Stimulated activated CD4-positive, alpha-beta T cell treated with anti-CD3 and anti-CD28 coated beads, Interleukin-12 subunit alpha, Interleukin-12 subunit beta, amount 100 ng/mL, for 4 hours (primary cell): ENCODE measurements around the gene CNOT6.
A peak's percentile ranks its signal among the peaks of the same experiment; 100 is the strongest.
"Not testable (repeated sequence)": the region's sequence is repeated elsewhere in the genome, so short reads cannot be mapped to it uniquely, and the experiment has no call there.

ENCODE experiments used
- DNase-seq: peaks from one replicate; pipeline ENCODE4 v3.0.0-alpha.2; 2020

Gene CNOT6

DNA sequence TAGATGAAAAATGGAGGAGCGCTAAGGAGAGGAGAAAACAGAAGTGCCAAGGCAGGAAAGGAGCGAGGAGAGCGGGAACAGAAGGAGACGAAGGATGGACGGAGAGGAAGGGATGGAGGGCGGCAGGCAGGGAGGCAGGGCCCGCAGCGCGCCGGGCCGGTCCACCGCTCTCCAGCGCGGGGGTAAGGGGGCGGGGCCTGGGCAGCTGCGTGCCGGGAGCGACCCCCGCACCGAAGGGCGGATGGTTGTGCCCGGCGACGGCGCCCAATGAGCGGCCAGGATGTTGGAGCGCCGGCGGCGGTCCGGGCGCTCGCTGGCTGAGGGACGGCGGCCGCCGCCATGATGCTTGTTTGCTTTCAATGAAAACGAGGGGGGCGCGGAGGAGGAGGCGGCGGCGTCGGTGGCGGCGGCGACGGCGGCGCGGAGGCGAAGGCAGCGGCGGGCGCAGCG is at the start of gene CNOT6:
CNOT6 (plus strand) TSS at position 320 of the 450 bp plus-strand sequence. CDS start 34,898 bp downstream, outside the sequence.
- peak; percentile 95 for DNase-seq

DNA sequence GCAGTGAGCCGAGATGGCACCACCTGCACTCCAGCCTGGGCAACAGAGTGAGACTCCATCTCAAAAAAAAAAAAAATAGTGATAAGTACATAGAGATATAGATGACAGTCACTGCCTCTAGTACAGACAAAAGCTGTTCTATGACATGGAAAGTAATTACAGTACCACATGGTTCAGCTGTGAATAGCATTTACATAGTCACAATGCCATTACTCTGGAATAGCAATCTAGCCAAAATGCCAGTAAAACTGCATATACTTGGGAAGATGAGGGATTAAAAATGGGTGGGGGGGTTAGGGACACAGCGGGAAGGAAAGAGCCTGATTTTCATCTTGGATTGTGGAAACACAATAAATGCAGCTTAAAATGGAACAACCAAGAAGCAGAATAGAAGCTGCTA is 39.4 kb upstream of the CNOT6 start:
- no peak for DNase-seq

DNA sequence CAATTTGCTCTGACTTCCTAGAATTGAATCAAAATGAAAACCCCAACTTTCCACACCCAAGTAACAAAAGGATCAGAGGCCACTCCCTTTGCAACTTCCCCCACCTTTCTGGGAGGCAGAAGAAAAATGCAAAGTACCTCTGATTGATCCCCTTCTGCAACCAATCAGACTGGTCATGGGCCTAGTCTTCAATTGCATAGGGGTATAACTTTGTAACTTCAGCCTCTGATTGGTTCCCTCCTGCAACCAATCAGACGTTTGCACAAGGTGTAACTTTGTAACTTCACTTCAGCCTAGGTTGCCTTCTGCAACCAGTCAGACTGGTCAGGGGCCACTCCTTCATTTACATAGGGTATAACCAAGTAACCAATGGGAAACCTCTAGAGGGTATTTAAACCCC is 38.3 kb upstream of the CNOT6 start:
- no peak for DNase-seq

DNA sequence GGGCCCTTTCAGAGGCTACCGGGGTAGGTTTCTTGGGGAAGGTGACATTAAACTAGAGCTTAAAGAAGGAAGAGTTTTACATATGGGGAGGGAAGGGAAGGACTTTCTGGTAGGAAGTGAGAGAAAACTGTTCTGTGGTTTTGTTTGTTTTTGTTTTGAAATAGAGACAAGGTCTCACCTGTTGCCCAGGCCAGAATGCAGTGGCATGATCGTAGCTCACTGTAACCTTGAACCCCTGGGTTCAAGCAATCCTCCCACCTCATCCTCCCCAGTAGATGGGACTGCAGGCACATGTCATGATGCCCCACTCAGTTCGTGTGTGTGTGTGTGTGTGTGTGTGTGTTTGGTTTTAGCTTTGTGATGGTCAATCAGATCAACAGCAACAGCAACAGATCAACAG is 37.4 kb upstream of the CNOT6 start:
- no peak for DNase-seq

DNA sequence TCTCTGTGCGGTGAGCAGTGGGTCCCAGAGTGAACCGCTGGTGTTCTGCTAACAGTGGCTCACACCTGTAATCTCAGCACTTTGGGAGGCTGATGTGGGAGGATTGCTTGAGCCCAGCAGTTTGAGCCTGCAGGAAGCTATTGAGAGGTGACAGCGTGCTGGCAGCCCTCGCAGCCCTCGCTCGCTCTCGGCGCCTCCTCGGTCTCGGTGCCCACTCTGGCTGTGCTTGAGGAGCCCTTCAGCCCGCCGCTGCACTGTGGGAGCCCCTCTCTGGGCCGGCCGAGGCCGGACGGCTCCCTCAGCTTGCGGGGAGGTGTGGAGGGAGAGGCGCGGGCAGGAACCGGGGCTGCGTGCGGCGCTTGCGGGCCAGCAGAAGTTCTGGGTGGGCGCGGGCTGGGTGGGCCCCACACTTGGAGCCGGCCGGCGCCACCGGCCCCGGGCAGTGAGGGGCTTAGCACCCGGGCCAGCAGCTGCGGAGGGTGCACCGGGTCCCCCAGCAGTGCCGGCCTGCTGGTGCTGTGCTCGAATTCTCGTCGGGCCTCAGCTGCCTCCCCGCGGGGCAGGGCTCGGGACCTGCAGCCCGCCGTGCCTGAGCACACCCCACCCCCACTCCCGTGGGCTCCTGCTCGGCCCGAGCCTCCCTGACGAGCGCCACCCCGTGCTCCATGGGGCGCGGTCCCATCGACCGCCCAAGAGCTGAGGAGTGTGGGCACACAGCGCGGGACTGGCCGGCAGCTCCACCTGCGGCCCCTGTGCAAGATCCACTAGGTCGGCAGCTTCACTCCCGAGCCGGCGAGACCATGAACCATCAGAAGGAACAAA is 35.1 kb upstream of the CNOT6 start:
- not testable (repeated sequence) for DNase-seq

DNA sequence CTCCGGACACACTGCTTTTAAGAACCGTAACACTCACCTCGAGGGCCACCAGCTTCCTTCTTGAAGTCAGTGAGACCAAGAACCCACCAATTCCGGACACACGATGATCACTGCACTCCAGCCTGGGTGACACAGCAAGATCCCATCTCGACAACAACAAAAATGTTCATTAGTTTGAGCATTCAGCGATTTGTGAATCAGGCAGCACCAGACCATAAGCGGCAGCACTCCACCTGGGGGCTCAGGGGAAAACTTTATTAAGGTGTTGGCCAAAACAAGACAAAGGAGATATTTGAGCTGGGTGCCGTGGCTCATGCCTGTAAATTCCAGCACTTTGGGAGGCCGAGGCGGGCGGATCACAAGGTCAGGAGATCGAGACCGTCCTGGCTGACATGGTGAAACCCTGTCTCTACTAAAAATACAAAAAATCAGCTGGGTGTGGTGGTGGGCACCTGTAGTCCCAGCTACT is 34.5 kb upstream of the CNOT6 start:
- not testable (repeated sequence) for DNase-seq

DNA sequence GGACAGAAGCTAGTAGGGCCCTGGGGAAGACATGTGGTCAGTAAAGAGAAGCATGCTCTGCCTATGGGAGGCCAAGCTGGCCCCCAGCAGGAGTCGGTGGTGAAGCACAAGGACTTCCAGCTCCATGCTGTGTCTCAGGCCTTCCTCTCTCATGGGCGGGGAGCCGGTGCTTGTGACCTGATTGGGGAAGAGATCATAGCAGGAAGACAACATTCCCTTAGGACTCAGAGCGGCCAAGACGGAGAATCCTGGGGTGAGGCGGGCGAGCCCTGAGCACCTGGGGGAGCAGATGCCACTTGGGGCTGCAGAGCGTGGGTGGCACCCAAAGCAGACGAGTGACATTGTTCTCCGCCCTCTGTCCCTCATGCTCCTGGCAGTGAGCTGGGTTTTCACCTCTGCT is 33.3 kb upstream of the CNOT6 start:
- DNase-seq: no peak

DNA sequence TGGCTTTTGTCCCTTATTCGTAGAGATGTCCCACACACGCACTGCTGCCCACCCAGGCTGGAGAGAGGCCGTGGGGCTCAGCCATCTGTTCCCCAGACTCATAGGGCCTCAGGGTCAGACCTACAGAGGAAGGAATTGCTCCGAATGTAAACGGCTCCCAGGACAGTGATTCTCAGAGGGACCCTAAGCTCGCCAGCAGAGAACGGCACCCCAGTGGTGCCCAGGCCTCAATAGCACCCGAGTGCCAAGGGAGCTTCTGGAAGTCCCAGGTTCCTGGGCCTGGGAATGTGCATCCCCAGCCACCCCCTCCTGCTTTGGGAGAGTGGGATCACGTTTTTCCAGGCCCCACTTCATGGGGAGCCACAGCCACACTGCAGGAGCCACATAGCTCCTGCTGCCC is 32.9 kb upstream of the CNOT6 start:
- no peak for DNase-seq

DNA sequence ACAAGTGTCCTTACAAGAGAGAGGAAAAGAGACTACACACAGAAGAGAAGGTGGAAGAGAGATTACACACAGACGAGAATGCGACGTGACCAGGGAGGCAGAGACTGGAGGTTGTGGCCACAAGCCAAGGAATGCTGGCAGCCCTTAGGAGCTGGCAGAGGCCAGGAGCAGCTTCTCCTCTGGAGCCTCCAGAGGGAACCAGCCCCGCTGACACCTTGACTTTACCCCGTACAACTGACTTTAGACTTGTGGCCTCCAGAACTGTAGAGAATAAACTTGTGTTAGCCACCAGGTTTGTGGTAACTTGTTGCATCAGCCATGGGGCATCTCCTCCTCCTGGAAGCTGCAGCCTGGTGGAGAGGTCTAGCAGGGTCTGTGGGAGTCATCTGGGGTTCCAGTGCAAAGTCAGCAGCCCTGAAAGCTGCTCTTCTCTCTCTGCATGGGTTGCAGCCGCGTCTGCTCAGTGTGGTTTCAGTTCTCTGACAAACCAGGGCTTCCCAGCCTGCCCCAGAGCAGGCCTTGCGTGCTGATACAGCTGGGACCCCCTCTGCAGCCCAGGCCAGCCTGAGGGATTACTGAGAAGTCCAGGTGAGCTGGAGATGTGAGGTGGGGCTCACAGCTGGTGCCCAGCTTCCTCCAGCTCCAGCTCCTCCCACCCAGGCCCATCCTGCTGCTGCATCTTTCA is 30.8 kb upstream of the CNOT6 start:
- DNase-seq: no peak

DNA sequence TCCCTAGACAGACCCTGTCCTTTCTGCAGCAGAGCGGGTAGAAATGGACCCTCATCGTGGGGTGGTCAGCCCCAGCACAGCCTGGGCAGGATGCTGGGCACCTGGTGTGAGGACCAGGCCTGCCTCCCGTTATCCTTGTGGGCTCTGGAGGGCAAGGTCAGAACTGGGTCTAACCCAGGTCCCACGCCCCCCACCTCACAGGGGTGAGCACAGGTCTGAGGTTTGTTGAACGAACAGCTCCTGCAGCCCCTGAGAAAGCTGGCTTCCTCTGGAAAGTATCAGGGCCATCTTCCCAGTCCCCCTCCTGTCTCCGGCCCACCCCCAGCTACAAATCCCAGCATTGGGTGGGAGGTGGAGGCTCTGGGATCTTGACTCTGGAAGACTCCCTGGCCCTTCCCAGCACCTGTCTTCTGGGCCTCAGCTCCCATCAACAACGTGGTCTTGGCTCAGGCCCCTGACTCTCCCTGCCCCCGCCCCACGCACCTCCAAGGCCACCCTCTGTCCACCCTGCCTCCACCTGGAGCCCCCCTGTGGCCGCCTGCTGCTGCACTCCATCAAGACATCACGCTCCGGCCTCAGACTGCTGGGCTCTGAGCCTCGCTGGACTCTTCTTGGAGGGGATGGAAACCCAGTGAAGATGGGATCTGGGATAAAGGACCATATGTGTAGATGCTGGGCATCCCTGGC is 30.1 kb upstream of the CNOT6 start:
- no peak for DNase-seq

DNA sequence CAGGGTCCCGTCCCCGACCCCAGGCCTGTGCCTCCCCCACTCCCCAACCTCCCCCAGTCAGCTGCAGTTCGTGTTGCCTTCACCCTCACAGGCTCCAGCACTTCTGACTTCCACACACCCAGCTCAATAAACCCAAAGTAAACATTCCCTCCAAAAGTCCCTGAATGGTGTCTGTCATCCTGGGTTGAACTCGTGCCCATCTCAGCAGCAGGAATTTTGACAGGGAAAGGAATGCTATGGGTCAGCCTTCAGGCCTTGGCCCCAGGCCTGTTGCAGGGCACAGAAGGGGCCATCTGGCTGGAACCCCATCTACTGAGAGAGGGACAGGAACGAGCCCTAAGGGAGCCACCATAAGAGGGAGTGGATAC is 29.6 kb upstream of the CNOT6 start:
- no peak for DNase-seq

DNA sequence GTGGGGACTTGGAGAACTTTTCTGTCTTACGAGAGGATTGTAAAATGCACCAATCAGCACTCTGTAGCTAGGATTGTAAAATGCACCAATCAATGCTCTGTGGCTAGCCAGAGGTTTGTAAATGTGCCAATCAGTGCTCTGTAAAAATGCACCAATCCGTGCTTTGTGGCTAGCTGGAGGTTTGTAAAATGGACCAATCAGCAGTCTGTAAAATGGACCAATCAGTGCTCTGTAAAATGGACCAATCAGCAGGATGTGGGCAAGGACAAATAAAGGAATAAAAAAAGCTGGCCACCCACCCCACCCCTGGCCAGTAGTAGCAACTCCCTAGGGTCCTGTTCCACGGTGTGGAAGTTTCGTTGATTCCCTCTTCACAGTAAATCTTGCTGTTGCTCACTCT is 29.1 kb upstream of the CNOT6 start:
- not testable (repeated sequence) for DNase-seq

DNA sequence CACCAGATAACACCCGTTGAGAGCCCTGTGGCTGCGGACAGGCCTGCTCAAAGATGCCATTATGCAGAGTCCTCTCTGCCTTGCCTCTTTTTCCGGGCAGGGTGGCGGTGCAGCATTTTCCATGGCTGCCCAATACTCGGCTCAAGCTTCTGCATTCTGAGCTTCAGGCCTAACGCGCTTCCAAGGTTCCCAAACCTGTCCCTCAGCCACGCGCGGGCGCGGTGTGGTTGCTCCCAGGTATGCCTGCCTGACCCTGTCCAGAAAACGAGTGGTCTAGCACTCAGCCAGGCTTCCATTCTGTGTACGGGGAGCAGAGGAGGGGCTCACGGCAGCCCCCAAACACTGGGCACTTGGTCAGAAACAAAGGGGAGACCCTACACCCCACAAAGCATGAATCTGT is 27.9 kb upstream of the CNOT6 start:
- DNase-seq: no peak

DNA sequence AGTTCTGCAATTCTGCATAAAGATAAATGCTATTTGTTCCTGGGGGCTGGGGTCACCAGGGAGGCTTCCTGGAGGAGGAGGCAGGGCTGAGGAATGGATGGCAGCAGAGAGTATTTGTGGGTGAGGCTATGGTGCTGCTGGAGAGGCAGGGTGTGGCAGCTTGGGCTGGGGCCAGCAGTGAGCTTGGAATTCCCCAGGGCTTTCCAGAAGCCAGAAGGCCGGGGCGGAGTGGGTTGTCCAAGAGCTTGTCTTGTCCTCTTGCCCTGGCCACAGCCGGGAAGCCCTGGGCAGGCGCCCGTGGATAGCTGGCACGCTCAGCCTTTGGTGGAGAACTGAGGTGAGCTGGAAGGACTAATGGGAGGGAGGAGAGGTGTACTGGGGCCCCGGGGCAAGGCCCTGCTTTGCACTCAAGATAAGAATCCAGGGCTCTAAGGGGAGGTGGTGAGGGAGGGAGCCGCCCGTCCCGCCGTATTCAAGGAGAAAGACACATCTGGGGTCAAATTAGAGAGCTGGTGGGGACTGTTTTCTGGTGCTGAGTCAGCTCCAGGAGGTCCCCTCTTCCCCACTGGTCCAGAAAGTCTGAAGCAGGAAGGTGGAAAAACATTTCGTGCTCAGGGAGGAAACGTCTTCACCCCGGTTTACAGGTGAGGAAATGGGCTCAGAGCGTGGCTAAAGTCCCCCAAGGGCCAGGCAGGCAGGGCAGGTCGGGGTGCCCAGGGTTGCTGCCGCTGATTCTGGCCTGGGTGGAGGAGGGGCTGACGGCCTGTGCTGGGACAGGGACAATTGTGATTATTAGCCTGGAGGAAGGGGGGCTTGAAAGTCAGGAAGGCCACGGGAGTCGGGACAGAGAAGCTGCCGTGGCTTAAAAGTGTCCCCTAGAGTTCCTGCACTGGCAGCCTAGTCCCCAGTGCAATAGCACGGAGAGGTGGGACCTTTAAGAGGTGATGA is 26.9 kb upstream of the CNOT6 start:
- DNase-seq: no peak

DNA sequence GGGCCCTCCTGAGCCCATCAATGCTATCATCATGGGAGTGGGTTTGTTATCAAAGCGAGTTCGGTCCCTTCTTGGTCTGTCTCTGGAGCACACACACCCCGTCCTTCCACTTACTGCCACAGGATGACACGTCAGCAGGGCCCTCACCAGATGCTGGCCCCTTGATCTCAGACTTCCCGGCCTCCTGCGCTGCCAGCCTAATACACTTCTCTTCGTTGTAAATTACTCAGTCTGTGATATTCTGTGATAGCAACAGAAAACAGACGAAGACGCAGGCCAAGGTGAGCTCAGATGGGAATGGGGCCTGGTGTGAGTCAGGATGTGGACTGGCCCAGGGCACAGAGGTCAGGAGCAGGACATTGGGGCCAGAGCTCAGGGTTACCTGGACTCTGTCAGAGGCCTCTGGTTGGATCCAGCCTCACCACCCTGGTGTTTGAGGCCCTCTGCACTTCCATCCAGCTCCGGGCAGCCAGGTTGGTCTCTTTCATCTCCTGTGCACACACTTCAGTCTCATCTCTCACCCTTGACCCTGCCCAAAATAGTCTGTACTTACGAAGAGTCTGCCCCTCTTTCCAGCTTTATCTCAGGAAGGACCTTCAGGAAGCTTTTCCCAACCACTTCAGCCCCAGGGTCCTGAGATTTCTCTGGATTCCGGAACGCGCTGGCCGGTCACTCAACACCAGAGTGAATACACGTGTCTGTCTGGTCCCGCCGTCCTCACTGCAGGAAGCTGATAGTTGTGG is 26.0 kb upstream of the CNOT6 start:
- DNase-seq: no peak

DNA sequence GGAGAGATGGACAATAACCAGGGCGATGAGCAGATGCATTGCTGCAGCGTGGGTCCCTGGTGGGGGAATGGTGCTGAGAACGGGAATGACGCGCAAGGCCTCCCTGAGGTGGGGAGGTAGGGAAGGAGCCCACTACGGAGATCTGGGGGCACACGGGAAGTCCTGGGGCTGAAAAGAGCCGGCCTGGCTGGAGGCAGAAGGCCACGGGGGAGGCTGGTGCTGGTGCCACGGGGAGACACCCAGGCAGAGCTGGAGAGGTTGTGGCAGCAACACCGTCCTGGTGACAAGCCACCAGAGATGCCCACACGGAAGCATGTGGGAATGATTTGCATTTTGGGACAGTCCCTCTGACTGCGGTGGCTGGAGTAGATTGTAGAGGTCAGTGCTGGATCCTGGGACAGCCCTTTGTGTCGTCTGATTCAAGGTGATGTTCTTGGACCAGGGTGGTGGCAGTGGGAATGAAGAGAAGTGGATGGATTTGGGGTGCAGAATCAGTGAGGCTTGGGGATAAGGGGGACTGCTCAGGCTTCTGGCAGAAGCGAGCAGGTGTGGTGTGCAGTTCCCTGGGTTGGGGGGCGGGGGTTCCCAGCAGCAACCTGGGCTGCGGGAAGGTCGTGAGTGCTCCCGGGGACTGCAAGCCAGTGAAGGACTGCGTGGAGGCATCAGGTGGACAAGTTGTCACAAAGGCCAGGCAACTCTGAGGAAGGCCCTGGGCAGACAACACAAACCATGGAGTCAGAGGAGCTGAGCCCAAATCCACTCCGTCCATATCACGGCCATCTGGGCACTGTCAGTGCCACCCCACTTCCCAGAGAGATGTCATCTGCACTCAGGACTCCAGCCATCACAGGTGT is 25.2 kb upstream of the CNOT6 start:
- DNase-seq: no peak

DNA sequence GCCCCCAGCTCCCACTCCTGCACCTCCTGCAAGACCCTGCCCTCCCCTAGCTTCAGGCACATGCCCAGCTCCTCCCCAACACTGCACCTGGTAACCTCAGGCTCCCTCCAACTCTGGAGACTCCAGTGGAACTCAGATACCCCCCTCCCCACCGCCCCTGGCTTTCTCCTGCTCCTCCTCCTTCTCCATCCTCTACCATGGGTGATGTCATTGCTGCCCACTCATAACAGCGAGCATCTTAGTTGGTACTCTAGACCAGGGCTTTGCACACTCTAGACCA is 24.7 kb upstream of the CNOT6 start:
- DNase-seq: no peak

DNA sequence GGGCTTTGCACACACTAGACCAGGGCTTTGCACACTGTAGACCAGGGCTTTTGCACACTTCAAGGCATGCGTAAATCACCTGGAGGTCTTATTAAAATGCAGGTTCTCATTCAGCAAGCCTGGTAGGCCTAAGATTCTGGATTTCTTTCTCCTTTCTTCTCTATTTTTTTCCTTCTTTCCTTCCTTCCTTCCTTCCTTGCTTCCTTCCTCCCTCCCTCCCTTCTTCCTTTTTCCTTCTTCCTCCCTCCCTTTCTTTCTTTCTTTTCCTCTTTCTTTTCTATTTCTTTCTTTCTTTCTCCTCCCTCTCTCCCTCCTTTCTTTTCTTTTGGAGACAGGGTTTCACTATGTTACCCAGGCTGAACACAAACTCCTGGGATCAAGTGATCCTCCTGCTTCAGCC is 24.3 kb upstream of the CNOT6 start:
- DNase-seq: no peak

DNA sequence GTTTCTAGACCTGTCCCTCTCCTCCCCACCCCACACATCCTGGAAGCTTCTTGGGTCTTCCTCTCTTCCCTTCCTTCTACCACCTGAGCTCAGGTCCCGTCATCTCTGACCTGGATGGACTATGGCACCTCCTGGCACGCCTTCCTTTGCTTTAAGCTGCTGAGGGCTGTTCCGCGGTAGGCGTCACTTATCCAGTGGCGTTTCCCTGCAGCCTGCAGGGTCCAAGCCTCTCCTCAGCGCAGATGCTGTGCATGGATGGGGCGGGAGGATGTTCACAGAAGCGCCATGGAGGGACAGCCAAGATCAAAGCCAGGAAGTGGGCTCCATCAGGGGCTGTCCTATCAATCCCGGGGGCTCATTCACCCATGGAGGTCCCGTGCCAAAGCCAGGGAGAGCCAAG is 23.8 kb upstream of the CNOT6 start:
- DNase-seq: no peak

DNA sequence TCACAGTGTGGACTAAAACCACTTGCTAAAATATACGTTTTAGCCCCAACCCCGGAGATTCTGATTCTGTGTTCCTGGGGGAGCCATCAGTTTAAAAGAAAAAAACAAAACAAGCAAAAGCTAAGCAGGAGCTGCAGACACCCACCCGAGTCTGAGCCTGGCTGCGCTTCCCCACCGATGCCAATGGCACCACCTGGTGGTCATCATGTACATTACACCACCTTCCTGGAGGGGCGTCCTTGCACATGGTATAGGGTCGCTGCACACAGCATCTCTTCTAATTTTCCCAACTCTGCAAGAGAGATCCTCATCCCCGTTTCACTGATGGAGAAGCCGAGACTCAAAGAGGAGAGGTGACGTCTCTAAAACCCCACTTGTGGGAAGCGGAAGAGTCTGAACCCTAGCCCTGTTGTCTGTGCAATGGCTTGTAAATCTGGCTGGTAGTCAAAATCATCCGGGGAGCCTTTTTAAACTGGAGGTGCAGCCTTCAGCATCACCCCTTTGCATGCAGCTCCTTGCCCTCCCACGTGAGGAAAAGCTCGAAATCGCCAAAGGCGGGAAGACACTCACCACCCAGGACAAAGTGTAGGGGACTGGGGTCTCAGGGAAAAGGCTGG is 23.1 kb upstream of the CNOT6 start:
- DNase-seq: peak; percentile 40

DNA sequence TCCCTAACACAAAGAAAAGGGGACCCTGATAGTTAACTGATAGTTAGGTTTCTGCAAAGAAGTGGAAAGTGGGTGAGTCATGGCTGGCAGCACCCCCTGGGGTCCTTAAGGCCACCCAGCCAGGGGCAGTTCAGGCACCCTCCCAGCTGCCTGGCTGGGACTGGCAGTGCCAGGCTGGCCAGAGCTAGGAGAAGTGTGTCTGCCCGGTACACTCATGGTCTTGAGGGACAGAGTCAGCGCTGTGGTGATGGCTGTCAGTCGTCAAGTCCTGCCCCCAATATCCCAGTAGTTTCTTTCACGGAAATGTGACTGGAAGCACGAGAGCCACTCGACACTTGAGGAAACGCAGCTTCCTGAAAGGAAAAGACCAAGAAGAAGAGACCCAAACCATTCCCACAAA is 22.3 kb upstream of the CNOT6 start:
- no peak for DNase-seq
